IMR-90 (cell line): Measurements from ENCODE around the gene C1QTNF8. TPM values are rescaled to one million over a fixed set of nuclear protein-coding genes. Genes with fewer than 3 reads are reported as not detected.

Source experiments
- ATAC-seq: fragments of 200-7000 bp; cut with Tn5 transposase; 2 replicates; pipeline ENCODE4 v1.9.1; 2020; ENCODE audit warnings: low read depth, mild to moderate bottlenecking, moderate library complexity
- BruUV-seq: library from RNA; stranded (reverse); fragments of 400-500 nt; replicated peaks from 2 replicates; lab custom pipeline; 2021; lab: Mats Ljungman, UMichigan
- CTCF ChIA-PET: fragments of 300-600 bp; formaldehyde crosslinking; extraction: SDS; loops from one replicate; lab custom pipeline; 2021; ENCODE audit warnings: antibody characterized with exemption; lab: Yijun Ruan, JAX
- POLR2A ChIA-PET: fragments of 300-600 bp; sonication (Branson Sonifier 250); formaldehyde crosslinking; loops from one replicate; lab custom pipeline; 2022; ENCODE audit warnings: antibody characterized with exemption; ENCODE audit not compliant: unreplicated experiment; lab: Charles Lee
- DNase-seq: peaks from one replicate; pipeline ENCODE4 v3.0.0; 2013
- H2AFZ ChIP-seq: replicated peaks from 2 replicates; pipeline ENCODE3; 2013; ENCODE audit warnings: low read length, mild to moderate bottlenecking; ENCODE audit not compliant: poor library complexity
- H2AK5ac ChIP-seq: 2 replicates; pipeline ENCODE4 v1.6.1; 2013; ENCODE audit warnings: low read depth, low read length, inconsistent platforms
- H2AK9ac ChIP-seq: replicated peaks from 2 replicates; pipeline ENCODE3; 2013; ENCODE audit warnings: mild to moderate bottlenecking, low read depth, low read length, moderate library complexity; ENCODE audit not compliant: poor library complexity
- H2BK120ac ChIP-seq: 2 replicates; pipeline ENCODE4 v1.6.1; 2013; ENCODE audit warnings: low read depth, low read length, inconsistent platforms
- H2BK15ac ChIP-seq: 3 replicates; pipeline ENCODE4 v1.6.1; 2013; ENCODE audit warnings: low read depth, low read length, inconsistent platforms
- H2BK20ac ChIP-seq: 2 replicates; pipeline ENCODE4 v1.6.1; 2013; ENCODE audit warnings: low read depth, mild to moderate bottlenecking, inconsistent platforms, low read length, moderate library complexity
- H2BK5ac ChIP-seq: 2 replicates; pipeline ENCODE4 v1.6.1; 2013; ENCODE audit warnings: mild to moderate bottlenecking, low read depth, low read length, inconsistent platforms; ENCODE audit not compliant: poor library complexity, severe bottlenecking
- H3K14ac ChIP-seq: replicated peaks from 2 replicates; pipeline ENCODE4 v1.6.1; 2013; ENCODE audit warnings: low read depth, low read length, inconsistent platforms
- H3K18ac ChIP-seq: 2 replicates; pipeline ENCODE4 v1.6.1; 2013; ENCODE audit warnings: low read depth, low read length, control low read depth
- H3K23ac ChIP-seq: 2 replicates; pipeline ENCODE4 v1.6.1; 2013; ENCODE audit warnings: low read depth, low read length, inconsistent platforms
- H3K27ac ChIP-seq: 2 replicates; pipeline ENCODE4 v1.5.1; 2013; ENCODE audit warnings: mild to moderate bottlenecking, control low read depth, low read length; ENCODE audit not compliant: insufficient read depth
- H3K27me3 ChIP-seq: 2 replicates; pipeline ENCODE4 v1.6.1; 2013; ENCODE audit warnings: low read length; ENCODE audit not compliant: control insufficient read depth, insufficient read depth
- H3K36me3 ChIP-seq: 2 replicates; pipeline ENCODE4 v1.6.1; 2013; ENCODE audit warnings: low read length, mixed read lengths; ENCODE audit not compliant: control insufficient read depth, insufficient read depth
- H3K4ac ChIP-seq: 2 replicates; pipeline ENCODE4 v1.6.1; 2013; ENCODE audit warnings: low read depth, low read length, inconsistent platforms
- H3K4me1 ChIP-seq: 2 replicates; pipeline ENCODE4 v1.6.1; 2013; ENCODE audit warnings: low read length, mixed read lengths; ENCODE audit not compliant: control insufficient read depth, insufficient read depth
- H3K4me2 ChIP-seq: 2 replicates; pipeline ENCODE4 v1.6.1; 2013; ENCODE audit warnings: low read depth, mild to moderate bottlenecking, control low read depth, low read length, moderate library complexity
- H3K4me3 ChIP-seq: 2 replicates; pipeline ENCODE4 v1.5.1; 2013; ENCODE audit warnings: low read depth, mild to moderate bottlenecking, control low read depth, low read length, moderate library complexity; ENCODE audit not compliant: insufficient read depth
- H3K56ac ChIP-seq: 2 replicates; pipeline ENCODE4 v1.6.1; 2013; ENCODE audit warnings: low read length, inconsistent platforms; ENCODE audit not compliant: insufficient read depth; ENCODE audit errors: extremely low read depth
- H3K79me1 ChIP-seq, 2 experiments: 2 replicates each; pipeline ENCODE4 v1.6.1; 2013; ENCODE audit warnings: low read length in 2 of 2, inconsistent platforms in 1 of 2, low read depth in 1 of 2
- H3K9ac ChIP-seq: 2 replicates; pipeline ENCODE4 v1.6.1; 2013; ENCODE audit warnings: low read depth, low read length, control low read depth
- H3K9me1 ChIP-seq: 2 replicates; pipeline ENCODE4 v1.6.1; 2013; ENCODE audit warnings: low read length, inconsistent platforms; ENCODE audit not compliant: insufficient read depth
- H3K9me3 ChIP-seq: 2 replicates; pipeline ENCODE4 v1.6.1; 2013; ENCODE audit warnings: low read length; ENCODE audit not compliant: control insufficient read depth, insufficient read depth
- H4K20me1 ChIP-seq: 2 replicates; pipeline ENCODE4 v1.6.1; 2013; ENCODE audit warnings: low read length, inconsistent platforms; ENCODE audit not compliant: insufficient read depth
- H4K5ac ChIP-seq: 2 replicates; pipeline ENCODE4 v1.6.1; 2013; ENCODE audit warnings: mild to moderate bottlenecking, low read depth, low read length, control low read depth
- H4K8ac ChIP-seq, 2 experiments: 2 replicates each; pipeline ENCODE4 v1.6.1; 2013; ENCODE audit warnings: low read depth in 2 of 2, low read length in 2 of 2, control low read depth in 1 of 2, inconsistent platforms in 1 of 2
- H4K91ac ChIP-seq: 2 replicates; pipeline ENCODE4 v1.6.1; 2013; ENCODE audit warnings: low read depth, low read length, inconsistent platforms; ENCODE audit not compliant: insufficient read depth
- MAZ ChIP-seq: IDR thresholded peaks from 2 replicates; pipeline ENCODE4 v1.6.1; 2012; ENCODE audit warnings: low read depth, mild to moderate bottlenecking, low read length, improper control_type of control experiment, moderate library complexity, borderline replicate concordance
- WGBS, 2 experiments: methylation state at CpG; one replicate each; pipeline versions ENCODE4 v1.1.5 to v1.1.7; 2013; ENCODE audit warnings: missing lambda C conversion rate in 2 of 2; ENCODE audit not compliant: insufficient read length in 1 of 2; ENCODE audit errors: extremely low coverage in 2 of 2; 5-methylcytosine and 5-hydroxymethylcytosine counted together
- dilution Hi-C: fragments of 300-500 bp; cut with HindIII; formaldehyde crosslinking; loops from one replicate; pipeline ENCODE4 v1.14.3; 2018; ENCODE audit warnings: low sequenced_read_pairs; ENCODE audit not compliant: unreplicated experiment
- in situ Hi-C: fragments of 300-500 bp; cut with MboI; formaldehyde crosslinking; loops from 3 replicates; pipeline ENCODE4 v1.14.3; 2019; ENCODE audit warnings: low sequenced_read_pairs, inconsistent platforms, mixed read lengths
- intact Hi-C: fragments of 100-400 bp; cut with micrococcal nuclease; formaldehyde crosslinking; loops from 2 replicates; pipeline ENCODE4 v1.10.0; 2022
- polyA plus RNA-seq, 3 experiments: library from polyadenylated mRNA; depleted of rRNA; stranded (reverse); fragments of >200 nt; gene quantifications; 2 replicates each; pipeline ENCODE4 v1.2.3, GENCODE V29; 2012; ENCODE audit warnings: low replicate concordance in 1 of 3
- total RNA-seq: library from RNA; depleted of rRNA; stranded (reverse); fragments of >200 nt; gene quantifications from 2 replicates; pipeline ENCODE4 v1.2.3, GENCODE V29; 2012
- TF ChIP-seq, protein P1 (sequence below): fragments of 150-350 bp; IDR thresholded peaks from 2 replicates; pipeline ENCODE4 v1.6.1; 2017; ENCODE audit warnings: mild to moderate bottlenecking, antibody characterized with exemption, low read length, low read depth

C1QTNF8 gene
- total and polyA plus RNA-seq, 2 of the 4 experiments (the other 2 are of a cell fraction): not detected

DNA sequence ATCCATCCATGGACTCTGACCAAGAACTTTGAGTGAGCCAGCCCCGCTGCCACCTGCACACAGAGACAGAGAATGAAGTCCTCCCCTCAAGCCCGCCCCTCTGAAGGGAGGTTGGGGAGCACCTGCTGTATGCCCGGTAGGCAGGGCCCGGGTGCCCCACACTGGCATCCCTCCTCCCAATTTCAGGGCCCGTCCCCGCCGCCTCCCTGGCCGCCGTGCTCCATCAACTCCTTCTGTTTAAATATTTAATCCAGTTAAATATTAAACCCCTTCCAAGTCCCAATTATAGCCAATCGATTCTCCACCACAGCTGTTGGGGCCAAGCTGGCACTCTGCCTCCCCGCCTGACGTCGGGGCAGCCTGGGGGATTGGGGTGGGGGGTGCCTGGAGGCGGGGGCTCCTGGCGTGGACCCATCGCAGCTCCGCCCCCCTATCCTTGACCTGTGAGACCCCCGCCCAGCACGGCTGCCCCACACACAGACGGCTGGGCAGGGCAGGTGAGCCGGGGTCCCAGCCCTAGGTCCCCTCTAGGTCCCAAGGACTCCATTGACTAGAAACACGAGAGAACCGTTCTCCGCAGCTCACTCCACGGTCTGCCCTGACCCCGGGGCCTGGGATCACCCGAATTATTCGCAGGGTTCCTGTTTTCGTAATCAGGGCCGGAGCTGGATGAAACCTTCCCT, 38.9 kb upstream of the C1QTNF8 start:
- Histone ChIP-seq H3K4ac (no peak overlapping the region), H2AK5ac (no peak overlapping the region), H3K27ac (no peak overlapping the region), H3K18ac (no peak overlapping the region), H3K36me3 (no peaks in the 10 kb centered on the region), H3K4me3 (no peak overlapping the region), H2AFZ (no peak overlapping the region), H2AK9ac (no peak overlapping the region), H3K9ac (no peak overlapping the region), H3K9me1 (no peaks in the 10 kb centered on the region), H3K56ac (no peak overlapping the region), H2BK20ac (no peak overlapping the region), H3K27me3 (peaks cover 20% of the 10 kb centered on the region; the same call in 1 of the 2 replicates), H4K5ac (no peak overlapping the region), H4K8ac (no peak overlapping the region), H3K23ac (no peak overlapping the region), H3K14ac (no peak overlapping the region), H4K20me1 (no peaks in the 10 kb centered on the region), H4K91ac (no peak overlapping the region), H3K79me1 (no peaks in the 10 kb centered on the region), H3K4me2 (no peak overlapping the region), H2BK120ac (no peak overlapping the region), H2BK5ac (no peak overlapping the region), H3K4me1 (no peaks in the 10 kb centered on the region), H2BK15ac (no peak overlapping the region), H3K9me3 (no peaks in the 10 kb centered on the region)
- WGBS, 2 experiments: 65% methylated on average over 4 of the region's 30 CpGs; no CpG with 5 or more reads in 1 of the 2 experiments
- no peak for DNase-seq
- in situ Hi-C loops (no loop called here), dilution Hi-C loops (no loop called here), intact Hi-C loops (no loop called here)
- ChIA-PET CTCF (no interaction called here), POLR2A (no interaction called here)
- no peak for TF ChIP-seq MAZ
- TF ChIP-seq, protein P1, sequence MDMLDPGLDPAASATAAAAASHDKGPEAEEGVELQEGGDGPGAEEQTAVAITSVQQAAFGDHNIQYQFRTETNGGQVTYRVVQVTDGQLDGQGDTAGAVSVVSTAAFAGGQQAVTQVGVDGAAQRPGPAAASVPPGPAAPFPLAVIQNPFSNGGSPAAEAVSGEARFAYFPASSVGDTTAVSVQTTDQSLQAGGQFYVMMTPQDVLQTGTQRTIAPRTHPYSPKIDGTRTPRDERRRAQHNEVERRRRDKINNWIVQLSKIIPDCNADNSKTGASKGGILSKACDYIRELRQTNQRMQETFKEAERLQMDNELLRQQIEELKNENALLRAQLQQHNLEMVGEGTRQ: no peak
- ATAC-seq: no peak
- BruUV-seq: no TSS peak
